Measurements from ENCODE around the gene OR8B12. TPM values are rescaled to one million over a fixed set of nuclear protein-coding genes. Genes with fewer than 3 reads are reported as not detected.
A peak's percentile ranks its signal among the peaks of the same experiment; 100 is the strongest.

The OR8B12 gene
- not detected for polyA plus RNA-seq (ENCODE audit: insufficient read depth in 1 of 5, insufficient read length in 5 of 5, low replicate concordance in 1 of 5)
- long read RNA-seq, donor 1, result 0 reads
- long read RNA-seq, donor 2, result 0 reads
- long read RNA-seq, donor 3, result 0 reads
- long read RNA-seq, donor 4, result 0 reads
- long read RNA-seq, donor 5, result 0 reads
- long read RNA-seq, donor 6, result 0 reads
- long read RNA-seq, donor 7, result 0 reads
- long read RNA-seq, donor 8, result 0 reads

DNA sequence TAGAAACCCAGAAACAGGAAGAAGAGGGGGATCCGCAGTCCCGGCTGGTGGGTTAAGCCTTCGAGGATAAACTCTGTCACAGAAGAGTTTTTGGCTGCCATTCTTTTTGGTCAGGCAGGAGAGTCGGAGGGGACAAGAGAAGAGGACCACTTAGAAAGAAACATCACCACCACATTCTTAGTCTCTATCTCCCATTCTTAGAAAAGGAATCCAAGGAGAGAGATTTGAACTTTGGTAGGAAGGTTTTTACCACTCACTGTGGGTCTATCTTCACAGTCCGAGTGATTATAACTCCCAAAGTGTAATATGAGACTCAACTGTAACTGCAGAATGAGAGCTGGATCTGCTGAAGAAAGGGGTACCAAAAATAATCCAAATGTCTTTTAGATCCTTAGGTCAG, at the start of gene OR8B12:
Gene OR8B12 (minus strand): TSS at position 101 of the 400 bp plus-strand sequence. CDS start 0 bp downstream, at position 101.
- no peak for DNase-seq

- no peak for DNase-seq
These were observed 49.2 kb upstream of the OR8B12 start for GRCh38 chr11:124592627-124593026.

- DNase-seq, result no peak
These were observed 48.0 kb upstream of the OR8B12 start for GRCh38 chr11:124591430-124591829.

DNA sequence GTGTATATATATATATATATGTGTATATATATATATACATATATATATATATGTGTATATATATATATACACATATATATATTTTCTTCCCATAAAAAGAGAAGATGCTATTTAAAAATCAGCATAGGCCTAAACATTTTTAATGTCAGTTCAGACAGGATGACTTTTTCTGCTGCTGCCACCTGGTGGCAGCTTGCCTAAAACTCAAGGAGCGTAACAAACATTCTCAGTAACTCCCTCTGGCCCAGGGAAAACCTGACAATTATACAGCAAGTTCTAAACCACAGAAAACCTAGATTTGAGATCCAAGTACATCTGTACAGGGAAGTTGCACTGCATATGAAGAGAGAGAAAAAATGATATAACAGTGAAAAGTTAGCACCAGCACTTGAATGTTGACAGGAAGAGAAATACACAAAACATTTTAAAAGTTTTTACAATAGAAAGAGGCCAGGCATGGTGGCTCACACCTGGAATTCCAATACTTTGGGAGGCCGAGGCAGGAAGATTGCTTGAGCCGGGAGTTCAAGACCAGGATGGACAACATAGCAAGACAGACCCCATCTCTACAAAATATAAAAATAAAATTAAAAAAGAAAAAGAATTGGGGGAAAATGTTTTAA, 42.9 kb upstream of the OR8B12 start:
- DNase-seq, result peak; percentile 34 to 49

DNA sequence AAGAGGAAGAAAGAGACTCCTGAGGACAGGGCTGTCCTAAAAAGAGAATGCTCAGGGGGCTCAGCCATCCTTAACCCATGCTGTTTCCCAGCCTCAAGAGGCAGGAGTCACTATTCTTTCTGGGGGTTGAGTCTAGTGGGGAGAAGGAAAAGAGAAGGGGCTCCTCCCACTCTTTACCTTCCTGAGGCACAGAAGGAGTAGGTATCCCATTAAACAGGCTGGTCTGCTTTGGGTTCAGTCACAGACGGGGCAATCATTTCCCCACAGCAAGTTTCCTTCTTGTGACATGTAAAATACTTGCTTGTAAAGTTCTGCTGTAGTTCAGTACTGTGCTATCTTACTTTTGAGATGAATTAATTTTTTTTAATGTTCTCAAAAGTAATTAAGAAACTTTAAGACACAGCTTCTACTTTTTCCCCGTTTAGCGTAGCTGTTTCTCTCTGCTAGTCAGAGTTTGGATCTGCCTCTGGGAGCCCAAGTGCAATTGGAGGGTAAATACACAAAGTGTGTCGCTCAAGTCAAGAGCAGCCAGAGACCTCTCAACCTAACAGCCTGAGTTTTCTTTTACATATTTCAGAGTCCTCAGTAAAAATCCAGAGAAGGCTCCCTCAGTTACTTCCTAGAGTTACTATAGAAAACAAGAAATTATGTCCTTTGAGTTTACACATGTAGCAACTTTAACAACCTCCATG, 41.4 kb upstream of the OR8B12 start:
- peak in 1 of 2 donors; percentile 19 for DNase-seq

- DNase-seq, result no peak
These were observed 40.3 kb upstream of the OR8B12 start for GRCh38 chr11:124583781-124584180.

DNA sequence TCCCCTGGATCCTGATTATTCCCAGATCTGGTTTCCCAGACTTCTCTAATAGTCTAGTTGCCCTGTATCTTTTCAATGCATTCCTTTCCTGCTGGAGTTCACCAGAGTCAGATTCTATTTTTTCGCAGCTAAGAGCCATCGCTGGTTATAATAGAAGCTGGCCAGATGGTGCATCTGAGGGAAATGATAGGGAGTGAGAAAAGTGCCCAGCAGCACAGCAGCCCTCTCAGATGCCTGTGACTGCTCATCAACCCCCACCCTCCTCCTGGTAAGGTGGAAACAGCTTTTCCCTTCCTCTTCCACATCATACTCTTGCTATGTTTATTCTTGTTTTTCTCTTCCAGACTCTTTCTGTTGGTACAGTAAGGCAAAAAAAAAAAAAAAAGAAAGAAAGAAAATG, 39.1 kb upstream of the OR8B12 start:
- DNase-seq, result no peak

- no peak for DNase-seq
These were observed 38.4 kb upstream of the OR8B12 start for GRCh38 chr11:124581817-124582216.

DNA sequence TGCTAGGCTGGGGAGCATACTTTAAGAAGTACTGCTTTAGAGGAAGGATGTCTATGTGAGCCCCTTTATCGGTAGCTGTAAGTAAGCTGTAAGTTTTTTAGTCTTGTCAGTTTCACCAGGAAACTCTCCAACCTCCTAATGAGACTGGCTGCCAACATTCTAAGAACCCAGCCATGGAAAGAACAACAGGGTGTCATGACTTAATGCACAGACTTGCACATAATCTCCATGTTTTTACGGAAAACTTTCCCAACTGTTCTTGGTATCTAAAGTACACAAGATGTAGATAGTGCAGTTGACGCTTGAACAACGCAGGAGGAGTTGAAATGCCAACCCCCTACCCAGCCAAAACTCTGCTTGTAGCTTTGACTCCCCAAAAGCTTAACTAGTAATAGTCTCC, 35.3 kb upstream of the OR8B12 start:
- no peak for DNase-seq

GRCh38 chr11:124577716-124578427, 34.4 kb upstream of the OR8B12 start:
- no peak for DNase-seq

GRCh38 chr11:124570160-124570559, 26.7 kb upstream of the OR8B12 start:
- DNase-seq, result no peak

- no peak for DNase-seq
These were observed 26.2 kb upstream of the OR8B12 start, which contains the start of gene OR8A1 for GRCh38 chr11:124569697-124570096. TSS of gene OR8A1 (plus strand) at chr11:124569997. CDS start at chr11:124570120, 123 bp downstream.

DNA sequence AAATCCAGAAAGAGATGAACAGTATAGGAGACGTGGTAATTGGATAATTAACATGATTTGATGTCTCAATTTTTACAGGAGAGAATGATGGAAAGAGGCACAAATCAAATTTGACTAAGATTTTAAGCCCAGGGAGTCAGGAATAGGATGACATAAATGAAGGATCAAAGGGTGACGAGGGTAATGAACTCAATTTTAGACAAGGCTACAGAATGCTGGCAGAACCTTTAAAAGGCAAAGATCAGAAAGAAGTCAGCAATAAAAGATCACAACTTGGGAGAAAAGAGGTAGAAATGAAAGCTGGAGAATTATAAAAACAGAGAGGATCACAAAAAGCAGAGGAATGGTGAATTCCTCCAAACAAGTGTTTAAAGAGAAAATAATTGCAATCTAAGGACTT, 13.4 kb upstream of the OR8B12 start:
- DNase-seq, result no peak

GRCh38 chr11:124551987-124552386, 8.5 kb upstream of the OR8B12 start:
- no peak for DNase-seq

- no peak for DNase-seq
These were observed 7.7 kb upstream of the OR8B12 start for GRCh38 chr11:124551189-124551588.

DNA sequence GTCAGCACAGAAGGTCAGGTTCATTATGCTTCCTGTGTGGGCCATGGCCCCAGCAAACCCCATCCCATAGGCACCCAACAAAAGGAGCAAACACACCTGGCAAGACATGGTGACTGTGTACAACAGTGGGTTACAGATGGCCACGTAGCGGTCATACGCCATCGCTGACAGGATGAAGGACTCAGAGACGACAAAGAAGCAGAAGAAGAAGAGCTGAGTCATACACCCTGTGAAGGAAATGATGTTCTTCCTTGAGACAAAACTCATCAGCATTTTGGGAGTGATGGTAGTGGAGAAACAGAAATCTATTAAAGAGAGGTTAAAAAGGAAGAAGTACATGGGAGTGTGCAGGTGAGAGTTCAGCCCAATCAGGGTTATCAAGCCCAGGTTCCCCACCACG, 309 bp downstream of the OR8B12 start:
- no peak for DNase-seq

GRCh38 chr11:124541204-124541603, 2.2 kb downstream of the OR8B12 start:
- DNase-seq, result no peak

DNA sequence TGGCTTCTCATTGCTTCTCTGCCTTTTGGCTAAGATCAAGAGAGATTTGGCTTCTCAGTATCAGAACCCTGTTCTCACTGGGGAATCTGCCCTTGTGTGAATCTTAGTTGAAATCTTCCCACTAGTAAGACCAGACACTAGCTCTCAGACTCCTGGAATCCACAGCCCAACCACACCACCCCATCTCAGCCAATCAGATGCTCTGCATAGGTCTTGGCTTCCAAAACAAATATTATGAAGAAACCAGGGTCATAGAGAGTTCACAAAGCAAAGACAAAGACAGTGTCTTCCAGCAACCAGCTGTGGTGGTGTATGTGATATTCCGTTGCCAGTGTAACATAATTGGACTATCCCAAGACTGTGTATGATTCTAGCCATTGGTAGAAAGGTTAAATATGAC, 5.4 kb downstream of the OR8B12 start:
- DNase-seq, result peak; percentile 42 to 54

DNA sequence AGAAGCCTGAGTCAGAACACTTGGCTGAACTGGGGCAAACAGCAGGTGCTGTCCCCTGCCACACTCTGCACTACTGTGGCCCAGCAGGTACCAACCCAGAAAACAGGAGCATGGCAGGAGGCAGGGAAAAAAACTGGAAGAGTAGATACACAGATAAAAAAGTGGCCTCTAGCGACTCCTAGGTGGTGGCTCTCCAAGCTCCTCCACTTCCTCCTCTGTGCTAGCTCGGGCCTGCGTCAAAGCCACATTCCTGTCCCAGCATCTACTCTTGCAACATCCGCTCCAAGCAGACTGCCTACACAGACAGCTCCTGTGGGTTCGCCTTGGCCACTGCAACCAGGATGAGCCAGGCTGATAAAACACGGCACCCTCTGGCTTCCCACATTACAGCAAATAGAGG, 6.9 kb downstream of the OR8B12 start:
- DNase-seq, result no peak

GRCh38 chr11:124535552-124536232, 7.8 kb downstream of the OR8B12 start:
- no peak for DNase-seq

GRCh38 chr11:124534051-124534450, 9.4 kb downstream of the OR8B12 start:
- no peak for DNase-seq

DNA sequence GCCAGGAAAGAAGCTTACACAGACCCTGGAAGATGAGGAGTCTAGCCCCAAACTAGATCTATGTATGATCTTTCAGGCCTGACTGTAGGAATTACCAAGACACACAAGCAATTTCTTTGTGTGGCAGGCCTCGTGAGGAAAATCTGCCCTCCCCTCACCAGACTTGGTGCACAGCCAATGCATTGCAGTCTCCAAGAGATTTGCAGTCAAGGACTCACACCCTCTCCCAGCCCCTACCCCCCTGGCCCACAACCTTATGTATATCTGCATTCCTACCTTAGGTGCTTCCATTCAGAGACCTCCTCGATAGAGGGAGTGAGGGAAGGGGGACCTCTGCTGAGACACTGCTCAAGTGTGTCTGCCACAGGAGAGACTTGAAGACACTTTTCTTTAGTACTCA, 9.8 kb downstream of the OR8B12 start:
- DNase-seq, result no peak

All from right lung (tissue), 10 donors.